ENCODE measurements around the gene WWOX.

WWOX gene

DNA sequence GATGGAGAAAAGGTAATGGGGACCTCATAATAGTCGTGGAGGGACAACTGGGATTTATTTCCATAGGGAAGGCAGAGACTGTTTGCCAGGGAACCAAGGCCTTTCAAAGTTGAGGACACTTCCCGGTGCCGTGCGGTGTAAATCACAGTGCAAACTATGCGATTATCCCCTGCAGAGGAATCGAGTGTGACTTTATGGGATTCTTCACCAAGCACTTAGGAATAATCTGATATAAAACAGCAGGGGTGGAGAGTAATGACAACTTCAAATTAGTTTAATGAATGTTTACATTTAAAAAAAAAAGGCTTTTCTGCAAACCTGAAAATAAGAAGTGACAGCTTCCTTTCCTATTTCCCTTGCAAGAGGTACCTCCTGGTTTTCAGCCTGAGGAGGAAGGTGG is 962.9 kb downstream of the WWOX start:
- no peak for DNase-seq

DNA sequence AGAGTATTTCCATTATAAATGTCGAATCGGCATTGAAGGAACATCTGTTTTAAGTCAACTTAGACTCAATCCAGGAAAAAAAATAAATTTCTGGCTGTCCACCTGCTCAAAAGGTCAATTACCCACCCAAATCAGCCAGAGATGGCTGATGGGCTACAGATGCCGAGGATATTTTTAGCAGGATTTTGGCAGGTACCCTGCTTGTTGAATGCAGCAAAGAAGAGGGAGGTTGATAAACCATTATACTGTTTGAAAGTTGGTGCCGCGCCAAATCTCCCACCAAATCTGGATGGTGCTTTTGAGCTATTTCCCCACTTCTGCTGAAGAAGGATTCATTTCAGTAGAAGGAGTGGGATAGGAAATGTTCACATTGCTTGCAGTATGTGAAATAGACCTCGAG is 963.4 kb downstream of the WWOX start:
- DNase-seq, result no peak

DNA sequence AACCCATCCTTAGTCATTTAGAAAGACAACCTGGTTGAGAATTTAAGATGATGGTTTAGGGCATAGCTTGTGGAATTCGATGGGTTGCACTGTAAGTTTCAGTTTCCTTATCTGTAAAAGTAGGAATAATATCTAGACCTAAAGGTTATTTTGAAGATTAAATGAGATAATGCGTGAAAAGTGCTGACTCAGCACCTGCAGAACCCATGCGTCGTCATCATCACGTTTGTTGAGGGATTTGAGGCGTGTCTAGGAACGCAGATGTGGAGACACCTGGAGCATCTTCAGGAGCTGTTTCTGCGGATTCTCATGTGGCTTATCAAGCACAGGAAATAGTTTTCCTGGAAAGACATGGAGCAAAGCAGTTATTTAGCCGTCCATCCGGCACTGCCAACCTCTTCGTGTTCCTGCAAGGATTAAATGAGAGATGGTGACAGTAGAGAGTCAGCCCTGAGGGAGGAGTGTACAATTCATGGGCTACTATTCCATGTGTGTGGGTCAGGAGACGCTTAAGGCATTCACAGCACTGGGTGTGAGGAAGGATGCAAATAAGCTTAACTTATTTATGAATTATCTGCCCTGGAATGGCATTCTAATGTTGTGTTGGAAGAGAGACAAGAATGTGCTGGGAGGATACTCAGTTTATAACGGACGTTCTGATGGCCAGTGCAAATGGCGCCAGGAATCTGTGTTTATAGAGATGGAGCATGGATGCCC is 965.0 kb downstream of the WWOX start:
- DNase-seq, result no peak

DNA sequence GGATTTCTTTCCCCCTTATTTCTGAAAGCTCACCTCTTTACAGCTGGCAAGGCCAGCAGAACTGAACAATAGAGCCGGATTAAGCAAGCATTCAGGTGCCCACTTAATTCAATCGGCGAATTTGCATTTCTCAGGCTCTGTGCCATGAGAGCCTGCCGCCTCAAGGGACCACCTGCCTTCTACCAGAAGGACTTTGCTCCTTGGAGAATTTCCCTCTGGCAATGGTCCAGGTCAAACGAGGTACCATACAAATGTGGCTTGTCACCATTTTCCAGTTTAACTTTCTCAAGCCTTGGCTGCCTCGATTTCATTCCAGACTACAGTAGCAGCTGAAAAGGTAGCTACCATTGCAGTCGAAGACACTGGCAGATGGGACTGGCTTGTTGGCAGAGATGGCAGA is 967.1 kb downstream of the WWOX start:
- no peak for DNase-seq

DNA sequence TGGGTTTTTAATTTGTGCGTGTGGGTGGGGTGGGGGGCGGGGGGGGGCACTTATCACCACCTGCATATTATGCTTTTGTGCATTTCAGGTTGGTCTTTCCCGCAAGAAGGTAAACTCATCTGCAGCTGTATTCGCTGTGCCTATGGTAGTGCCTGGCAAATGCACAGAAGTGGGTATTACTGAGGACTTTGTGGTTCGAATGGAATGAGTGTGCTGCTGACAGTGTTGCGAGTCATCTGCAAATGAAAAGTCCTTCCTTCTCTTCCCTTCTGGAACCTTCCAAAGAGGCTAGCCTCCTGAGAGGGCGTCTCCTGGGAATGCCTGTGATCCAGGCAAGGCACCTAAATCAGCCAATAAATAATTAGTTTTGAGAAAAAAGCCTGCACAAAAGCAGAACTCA is 968.1 kb downstream of the WWOX start:
- DNase-seq, result no peak

DNA sequence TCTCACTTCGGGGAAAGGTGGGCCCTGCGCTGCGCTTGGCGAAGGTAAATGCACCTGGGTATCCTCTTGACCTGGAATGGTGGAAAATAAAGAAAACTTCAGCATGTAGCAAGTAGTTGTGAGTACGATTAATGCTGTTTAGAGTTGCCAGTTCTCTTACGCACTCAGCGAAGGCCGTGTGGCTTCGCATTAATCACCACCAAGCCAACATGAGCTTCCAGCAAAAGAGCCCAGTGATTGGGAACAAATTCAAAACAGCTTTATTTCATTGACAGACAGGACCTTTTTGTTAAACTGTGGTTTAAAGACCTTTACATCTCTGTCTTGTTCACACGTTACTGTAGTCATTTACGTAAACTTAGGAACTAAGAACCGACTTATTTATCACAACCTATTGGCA is 969.7 kb downstream of the WWOX start:
- no peak for DNase-seq

DNA sequence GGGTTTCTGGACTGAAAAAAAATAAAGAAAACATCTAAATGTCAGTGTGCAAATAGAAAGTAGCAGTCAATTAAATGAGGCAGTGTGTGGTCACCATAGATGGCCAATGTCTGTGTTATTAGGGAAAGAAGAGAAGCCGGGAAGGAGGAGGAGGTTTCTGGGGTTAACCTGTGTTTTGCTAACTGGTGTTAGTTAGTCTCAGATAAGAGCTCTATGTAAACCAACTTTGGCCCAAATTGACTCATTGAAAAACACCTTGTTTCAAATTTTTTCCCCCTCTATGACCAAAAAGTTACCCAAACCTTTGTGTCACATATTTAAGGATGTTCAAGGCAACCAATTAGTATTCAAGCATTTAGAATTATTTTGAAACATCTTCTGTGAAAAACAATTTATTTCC is 970.2 kb downstream of the WWOX start:
- no peak for DNase-seq

DNA sequence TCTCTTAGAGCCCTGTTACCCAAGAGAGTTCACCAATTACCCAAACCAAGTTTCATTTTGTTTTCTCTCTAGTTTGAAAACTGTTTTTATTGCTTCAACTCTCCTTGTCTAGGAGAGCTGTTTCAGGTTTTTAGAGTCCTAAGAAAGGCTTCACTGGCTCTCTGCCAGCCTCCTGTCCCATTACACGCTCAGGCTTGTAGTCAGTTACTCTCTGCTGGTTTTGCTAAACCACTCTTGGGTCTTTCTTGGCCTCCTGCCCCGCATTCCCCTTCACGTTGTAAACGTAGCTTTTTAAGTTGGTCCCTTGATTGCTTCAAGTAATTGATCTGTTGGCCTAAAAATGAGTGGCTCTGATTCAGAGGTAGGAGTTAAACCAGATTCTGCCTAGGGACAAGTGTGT is 972.0 kb downstream of the WWOX start:
- no peak for DNase-seq

DNA sequence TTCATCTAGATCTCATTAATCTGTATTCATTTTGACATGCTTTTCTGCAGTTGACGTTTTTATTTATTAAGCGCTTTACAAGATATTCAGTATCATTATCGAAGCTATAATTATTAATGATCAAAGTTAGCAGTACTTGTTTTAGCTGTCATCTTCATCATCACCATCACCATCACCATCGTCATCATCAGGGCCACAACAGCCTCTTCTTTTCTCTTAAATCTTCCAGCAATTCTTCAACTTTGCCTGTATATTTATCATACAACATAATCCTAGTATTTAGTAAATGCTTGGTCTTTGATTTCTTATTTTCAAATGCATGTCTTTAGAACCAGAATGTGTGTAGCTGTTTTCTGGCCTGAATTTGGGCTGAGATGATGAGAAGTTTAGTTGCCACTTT is 973.1 kb downstream of the WWOX start:
- no peak for DNase-seq

DNA sequence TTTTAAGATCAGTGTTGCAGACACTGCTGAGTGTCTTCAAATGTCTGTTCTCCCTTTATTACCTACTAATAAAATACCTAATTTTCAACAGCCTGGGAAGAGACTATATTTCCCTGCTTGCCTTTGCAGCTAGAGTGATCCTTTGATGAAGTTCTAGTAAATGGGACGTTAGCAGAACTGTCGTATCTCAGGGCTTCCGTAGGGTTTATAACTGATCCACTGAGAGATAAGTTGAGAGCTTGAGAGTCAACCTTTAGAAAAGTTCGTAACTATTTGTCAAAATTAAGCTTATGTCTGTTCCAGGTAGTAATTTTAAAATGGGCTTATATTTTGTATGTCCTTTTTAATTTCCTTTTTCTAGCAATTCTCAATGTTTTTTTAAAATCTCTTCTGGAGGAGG is 974.1 kb downstream of the WWOX start:
- no peak for DNase-seq

DNA sequence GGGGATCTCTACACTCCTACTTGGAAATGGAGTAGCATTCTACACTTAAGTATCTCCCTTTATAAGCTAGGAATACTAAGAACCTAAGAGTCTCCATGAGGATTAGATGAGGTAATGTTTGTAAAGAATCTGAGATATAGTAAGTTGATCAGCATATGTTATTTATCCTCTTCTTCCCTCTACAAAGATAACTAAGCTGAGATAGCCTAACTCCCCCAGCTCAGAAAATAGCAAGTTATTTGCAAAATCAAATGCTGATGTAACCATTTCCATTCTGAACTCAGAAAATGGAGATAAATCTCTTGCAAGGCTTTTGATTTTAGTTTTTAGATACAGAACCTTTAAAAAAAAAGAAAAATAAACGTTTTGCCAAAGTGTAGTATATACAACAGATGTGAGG is 975.1 kb downstream of the WWOX start:
- no peak for DNase-seq

DNA sequence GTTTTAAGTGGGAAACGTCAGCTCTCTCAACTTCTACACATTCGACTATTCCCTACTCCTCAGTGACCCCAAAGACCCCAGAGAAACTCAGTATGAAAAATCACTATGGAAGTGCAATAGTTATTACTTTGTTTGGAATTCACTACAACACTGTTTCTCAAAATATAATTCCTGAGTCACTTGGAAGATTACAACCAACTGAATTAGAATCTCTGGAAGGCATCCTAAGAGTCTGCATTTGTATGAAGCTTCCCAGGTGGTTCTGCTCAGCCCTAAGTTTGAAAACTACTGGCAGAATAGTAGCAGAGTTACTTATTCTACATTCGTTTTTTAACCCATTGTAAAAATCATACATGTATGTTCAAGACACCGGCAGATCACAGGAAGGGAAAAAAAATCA is 975.5 kb downstream of the WWOX start:
- no peak for DNase-seq

DNA sequence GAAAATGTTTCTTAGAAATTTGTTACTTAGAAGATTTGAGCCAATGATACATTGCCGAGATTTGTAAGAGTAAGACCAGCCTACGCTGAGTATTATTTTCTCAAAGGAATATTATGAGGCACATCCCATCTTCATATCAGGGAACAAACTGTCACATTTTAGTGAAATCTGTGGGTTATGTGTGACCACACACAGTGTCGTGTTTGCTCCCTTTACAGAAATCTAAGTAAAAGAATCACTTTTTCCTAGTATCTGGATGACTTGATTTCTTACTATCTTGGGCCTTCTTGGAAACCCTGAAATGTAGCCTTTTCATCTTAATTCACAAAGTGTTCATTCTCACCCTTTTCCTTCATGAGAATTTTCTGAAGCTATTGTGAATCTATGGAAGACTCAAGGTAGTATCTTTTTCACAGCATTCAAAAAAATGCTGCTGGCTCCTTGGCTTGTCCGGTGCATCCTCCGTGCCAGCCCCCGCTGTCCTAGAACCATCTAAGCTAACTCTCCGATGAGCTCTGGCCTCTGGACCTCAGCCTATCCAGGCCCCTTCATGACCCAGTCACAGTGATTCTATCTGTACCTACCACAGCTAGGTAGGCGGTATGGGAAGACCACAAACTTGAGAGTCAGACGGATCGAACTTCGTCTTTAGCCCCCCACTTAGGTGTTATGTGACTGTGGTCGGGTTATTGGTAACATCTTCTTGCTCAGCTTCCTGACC is 976.8 kb downstream of the WWOX start:
- DNase-seq, result no peak

DNA sequence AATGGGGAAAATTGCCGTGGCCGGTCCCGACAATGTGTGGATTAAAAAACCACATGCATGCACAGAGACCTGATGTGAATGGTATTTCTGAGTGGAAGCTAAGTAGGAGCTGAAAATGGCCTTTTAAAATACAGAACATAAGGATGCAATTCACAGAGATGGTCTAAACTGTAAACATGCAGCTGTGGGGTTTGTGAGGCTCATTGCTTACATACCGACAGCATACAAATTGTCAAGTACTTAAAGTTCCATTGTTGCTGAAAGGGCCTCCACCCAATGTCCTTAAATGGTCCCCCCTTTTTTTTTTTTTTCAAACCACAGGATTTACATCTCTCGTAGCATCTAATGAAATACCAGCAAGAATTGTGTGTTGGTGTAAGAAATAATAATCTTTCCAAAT is 977.9 kb downstream of the WWOX start:
- no peak for DNase-seq

DNA sequence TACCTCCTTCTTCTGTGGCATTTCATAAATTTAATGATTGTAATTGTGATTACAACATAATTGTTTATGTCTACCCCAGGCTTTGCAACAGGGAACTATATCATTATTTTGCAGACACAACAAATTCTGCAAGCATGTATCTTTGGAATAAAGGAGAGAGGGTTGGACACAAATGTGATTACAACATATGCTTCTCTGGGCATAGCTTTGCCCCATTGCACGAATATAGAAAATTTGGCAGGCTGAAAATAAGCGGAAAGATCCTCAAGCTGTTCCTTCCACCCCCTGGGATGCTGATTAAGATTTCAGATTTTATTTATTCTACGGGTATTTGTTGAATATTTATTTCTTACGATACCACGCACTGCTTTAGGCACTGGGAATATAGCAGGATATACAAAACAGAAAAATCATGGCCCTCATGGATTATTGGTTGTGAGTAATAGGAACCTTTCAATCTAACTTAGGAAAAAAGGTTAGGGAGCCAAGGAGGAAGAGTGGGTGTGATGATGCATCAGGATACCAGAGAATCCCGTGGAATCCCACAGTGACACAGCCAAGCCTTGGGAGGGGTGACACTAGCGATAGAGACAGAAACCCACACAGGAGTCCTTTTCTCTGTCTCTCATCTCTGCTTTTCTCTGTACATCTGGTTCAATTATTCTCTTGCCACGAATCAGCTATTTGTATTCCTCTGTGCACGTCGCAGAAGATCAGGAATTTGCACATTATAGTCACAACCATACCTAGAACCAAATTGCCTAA is 980.4 kb downstream of the WWOX start:
- no peak for DNase-seq

DNA sequence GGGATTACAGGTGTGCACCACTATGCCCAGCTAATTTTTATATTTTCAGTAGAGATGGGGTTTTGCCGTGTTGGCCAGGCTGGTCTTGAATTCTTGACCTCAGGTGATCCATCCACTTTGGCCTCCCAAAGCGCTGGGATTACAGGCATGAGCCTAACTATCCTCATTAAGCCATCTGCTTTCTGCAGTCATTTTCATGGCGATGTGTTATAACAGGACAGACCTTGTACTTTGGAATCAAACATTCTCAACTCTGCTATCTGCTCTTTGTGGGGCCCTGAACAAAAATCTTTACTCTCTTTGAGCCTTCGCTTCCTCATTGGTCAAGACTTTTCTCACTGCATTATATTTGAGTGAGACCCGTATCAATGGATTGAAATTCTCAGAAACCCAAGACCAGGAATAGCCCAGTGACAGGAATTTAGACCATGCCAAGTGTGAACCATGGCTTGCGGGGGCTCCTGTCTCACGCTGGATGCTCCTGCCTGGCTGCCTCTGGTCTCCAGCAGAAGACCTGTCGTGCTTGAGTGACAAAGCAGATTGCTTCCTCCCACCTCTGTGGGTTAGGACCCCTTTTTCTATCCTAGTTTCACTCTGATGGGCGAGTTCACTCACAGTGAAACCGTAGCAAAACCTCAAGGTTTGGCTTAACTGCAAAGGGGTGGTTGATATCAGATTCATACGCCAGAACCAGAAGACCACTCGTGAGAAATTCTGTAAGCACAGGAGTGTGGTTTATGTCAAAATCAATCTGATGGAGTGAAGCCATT is 982.0 kb downstream of the WWOX start:
- DNase-seq, result no peak

DNA sequence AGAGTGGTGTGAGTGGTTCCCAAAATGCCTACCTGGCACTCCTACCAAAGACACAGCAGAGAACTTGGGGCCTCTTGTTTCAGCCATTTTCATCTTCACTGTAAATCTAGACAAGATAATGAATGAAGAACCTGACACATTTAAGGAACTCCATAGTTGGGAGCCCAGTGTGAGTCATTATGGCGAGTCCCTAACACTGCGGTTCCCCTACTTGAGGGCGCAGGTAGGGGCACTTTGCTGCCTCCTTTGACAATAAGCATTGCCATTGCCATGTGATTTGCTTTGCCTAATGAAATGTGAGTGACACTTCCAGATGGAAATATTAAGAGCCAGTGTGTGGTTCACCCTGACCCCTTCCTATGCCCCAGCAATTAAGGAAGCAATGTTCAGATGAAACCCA is 983.5 kb downstream of the WWOX start:
- DNase-seq, result no peak

DNA sequence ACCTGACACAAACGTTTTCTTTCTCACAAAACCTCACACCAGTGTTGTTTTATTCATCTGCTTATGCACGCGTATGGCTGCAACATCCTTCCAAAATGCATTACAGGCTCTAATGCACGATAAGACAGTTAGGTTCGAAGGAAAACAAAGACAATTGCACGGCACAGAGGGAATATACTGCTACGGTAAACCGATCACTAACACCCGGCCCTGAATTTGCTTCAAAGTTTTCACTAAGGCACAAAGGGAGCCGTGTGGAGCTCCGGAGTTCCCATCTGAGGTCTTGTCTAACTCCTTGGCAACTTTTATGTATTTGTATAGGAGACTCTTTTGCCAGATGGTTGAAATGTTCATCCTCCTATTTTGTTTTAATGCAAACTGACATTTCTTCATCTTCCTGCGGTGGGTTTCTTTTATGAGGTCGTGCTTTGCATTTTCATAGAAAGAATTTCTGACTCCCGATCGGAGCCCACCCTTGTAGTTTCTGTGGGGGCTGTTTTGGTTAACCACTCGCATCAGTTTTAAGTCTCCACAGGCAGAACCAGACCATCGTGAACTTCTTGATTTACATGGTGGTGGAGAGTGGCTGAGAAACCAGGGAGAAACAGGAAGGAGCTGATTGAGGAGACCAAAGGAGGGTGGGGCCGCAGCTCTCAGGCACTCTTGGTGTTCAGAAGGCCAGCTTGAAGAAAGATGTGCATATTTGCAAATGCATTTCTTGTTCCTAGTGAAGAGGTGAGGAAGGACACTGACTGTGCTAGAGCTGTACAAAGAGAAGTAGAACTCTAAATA is 984.2 kb downstream of the WWOX start:
- no peak for DNase-seq

DNA sequence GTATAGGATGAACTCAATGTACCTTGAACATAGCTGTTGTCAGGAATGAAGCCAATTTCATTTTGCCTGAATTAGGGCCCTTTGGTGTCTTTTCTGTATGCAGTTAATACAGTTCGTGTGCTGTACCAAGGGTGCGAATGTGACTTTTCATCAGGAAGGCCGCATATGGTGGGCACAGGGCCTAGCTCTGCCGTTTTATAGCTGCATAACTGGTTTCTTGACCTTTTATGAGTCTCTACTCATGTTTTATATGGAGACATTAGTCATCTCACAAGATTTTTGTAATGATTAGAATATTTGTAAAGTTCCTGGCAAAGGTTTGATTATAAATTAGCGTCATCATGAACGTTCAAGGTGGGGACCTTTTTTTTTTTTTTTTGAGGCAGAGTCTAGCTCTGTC is 989.5 kb downstream of the WWOX start:
- no peak for DNase-seq

DNA sequence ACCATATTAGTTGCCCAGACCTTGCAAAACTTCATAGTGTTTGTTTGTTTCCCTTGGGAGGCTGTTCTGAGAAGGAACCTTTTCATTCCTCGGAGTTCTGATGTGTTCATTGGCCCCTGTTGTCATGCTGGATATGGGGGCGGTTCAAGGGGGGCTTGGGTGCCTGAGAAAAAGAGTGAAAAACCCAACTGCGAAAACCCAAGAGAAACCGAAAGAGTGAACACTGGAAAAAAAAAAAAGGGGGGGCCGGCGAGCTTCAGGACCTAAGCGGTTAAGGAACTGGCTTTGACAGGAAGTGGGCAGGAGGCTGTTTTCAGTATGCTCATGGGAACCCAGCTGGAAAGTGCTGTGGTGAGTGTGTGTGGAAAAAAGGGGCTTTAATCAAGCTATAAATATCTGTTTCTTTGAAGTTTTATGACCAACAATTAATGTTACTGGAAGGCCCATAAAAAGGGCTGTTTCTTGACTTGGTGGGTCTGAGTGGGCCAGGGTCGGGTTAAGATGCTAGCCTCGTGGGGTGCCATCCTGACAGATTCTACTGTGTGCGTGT is 990.4 kb downstream of the WWOX start:
- DNase-seq, result peak; percentile 61

DNA sequence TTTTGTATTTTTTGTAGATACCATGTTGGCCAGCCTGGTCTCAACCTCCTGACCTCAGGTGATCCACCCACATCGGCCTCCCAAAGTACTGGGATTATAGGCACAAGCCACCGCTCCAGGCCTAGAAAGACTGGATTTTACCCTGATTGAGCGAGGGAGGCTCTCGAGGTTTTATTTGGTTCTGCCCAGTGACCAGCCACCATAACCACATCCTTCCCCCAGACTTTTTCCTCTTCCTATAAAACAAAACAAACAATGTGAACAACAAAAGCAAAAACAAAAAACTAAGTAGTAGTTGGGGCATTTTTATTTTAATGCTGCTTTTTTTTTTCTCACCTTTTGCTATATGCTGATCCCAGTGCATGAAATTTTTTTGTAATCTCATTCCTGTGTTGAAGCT is 991.5 kb downstream of the WWOX start:
- DNase-seq, result no peak

DNA sequence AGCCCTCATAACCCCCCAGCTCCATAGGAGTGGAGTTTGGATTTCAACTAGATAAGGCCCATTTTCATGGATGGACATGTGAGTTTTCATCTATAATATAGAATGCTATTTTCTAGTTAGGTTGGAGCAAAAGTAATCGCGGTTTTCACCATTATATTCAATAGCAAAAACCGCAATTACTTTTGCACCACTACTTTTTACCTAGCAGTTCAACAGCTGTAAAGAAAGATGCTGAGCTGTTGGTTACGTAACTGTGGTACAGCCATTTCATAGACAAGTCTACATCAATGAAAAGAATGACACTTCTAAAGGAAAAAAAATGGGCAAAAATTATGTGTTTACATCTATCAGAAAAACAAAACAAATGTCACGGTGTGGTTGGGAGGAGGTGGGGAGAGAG is 993.4 kb downstream of the WWOX start:
- peak; percentile 20 for DNase-seq

All from KG1 (cell line).